ENCODE results near the gene TRABD2A. TPM values are rescaled to one million over a fixed set of nuclear protein-coding genes. Genes with fewer than 3 reads are reported as not detected.

Gene TRABD2A
- total RNA-seq, 2 donors from 2014 or later: 4.8 to 7.7 TPM

DNA sequence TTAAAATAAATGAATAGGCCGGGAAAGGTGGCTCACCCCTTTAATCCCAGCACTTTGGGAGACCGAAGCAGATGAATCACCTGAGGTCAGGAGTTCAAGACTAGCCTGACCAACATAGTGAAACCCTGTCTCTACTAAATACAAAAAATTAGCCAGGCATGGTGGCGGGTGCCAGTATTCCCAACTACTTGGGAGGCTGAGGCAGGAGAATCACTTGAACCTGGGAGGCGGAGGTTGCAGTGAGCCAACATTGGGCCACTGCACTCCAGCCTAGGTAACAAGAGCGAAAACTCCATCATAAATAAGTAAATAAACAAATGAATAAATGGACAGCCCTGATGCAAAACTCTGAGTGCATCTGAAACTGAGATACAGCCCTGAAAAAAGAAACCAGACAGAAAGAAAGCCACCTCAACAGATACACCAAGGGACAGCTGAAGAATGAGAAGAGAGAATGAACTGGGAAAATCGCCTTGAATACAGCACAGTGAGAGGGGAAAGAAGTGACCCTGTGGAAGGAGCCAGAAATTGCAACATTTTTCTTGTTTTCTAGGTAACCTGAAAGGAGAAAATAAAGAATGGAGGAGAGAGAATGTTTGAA lies 64.4 kb downstream of the TRABD2A start:
- TF ChIP-seq, protein P1, sequence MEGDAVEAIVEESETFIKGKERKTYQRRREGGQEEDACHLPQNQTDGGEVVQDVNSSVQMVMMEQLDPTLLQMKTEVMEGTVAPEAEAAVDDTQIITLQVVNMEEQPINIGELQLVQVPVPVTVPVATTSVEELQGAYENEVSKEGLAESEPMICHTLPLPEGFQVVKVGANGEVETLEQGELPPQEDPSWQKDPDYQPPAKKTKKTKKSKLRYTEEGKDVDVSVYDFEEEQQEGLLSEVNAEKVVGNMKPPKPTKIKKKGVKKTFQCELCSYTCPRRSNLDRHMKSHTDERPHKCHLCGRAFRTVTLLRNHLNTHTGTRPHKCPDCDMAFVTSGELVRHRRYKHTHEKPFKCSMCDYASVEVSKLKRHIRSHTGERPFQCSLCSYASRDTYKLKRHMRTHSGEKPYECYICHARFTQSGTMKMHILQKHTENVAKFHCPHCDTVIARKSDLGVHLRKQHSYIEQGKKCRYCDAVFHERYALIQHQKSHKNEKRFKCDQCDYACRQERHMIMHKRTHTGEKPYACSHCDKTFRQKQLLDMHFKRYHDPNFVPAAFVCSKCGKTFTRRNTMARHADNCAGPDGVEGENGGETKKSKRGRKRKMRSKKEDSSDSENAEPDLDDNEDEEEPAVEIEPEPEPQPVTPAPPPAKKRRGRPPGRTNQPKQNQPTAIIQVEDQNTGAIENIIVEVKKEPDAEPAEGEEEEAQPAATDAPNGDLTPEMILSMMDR (conservative IDR thresholded peaks at IDR 0.05): no peak
- no peaks in the 10 kb centered on the region for H3K27me3 Mint-ChIP-seq (ENCODE audit: insufficient read depth)
- H3K9me3 ChIP-seq (ENCODE audit: control insufficient read depth, low read length): no peaks in the 10 kb centered on the region

DNA sequence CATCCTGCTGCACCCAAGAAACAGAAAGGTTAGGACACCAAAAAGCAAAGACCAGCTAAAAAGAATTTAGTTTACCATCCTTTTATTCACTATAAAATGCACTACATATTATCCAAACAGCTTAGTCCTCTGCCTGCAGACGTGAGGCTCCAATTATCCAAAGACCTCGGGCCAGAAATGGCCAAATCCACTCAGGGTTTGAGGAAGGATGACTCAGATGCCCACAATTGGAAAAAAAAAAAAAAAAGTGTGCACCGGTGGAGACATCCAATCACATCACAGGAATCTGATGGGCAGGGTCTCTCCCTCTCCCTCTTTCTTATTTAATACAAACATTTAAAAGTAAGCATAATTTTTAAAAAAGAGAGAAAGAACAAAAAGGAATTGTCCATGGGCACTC lies 65.7 kb downstream of the TRABD2A start:
- H3K9me3 Mint-ChIP-seq: no peaks in the 10 kb centered on the region
- WGBS, 2 experiments (ENCODE audit: insufficient coverage in 1 of 2, insufficient read length in 1 of 2): 81 to 94% methylated on average over 2 of the region's 3 CpGs

More for the DNA sequence above, 64.4 kb downstream of the TRABD2A start:
- Histone ChIP-seq H3K9ac (ENCODE audit: extremely low read depth, low read length, poor library complexity, severe bottlenecking) (no peak overlapping the region), H3K4me1 (ENCODE audit: control insufficient read depth, insufficient read depth, low read length) (no peaks in the 10 kb centered on the region), H3K36me3 (ENCODE audit: control insufficient read depth, insufficient read depth, low read length) (no peaks in the 10 kb centered on the region), H3K27me3 (ENCODE audit: control insufficient read depth, insufficient read depth, low read length, poor library complexity, severe bottlenecking) (no peaks in the 10 kb centered on the region), H3K27ac (ENCODE audit: low read depth, low read length) (no peak overlapping the region), H3K4me3 (ENCODE audit: low read length) (no peak overlapping the region)
- no peaks in the 10 kb centered on the region for H3K4me1 Mint-ChIP-seq
- H3K36me3 Mint-ChIP-seq (ENCODE audit: low read depth): no peaks in the 10 kb centered on the region
- no peak overlapping the region for H3K27ac Mint-ChIP-seq
- H3K4me3 Mint-ChIP-seq: no peak overlapping the region
- no peaks in the 10 kb centered on the region for H3K9me3 Mint-ChIP-seq
- WGBS, 2 experiments (ENCODE audit: insufficient coverage in 1 of 2, insufficient read length in 1 of 2): 93% methylated on average over 2 to 6 of the region's 6 CpGs
- DNase-seq: no peak

DNA sequence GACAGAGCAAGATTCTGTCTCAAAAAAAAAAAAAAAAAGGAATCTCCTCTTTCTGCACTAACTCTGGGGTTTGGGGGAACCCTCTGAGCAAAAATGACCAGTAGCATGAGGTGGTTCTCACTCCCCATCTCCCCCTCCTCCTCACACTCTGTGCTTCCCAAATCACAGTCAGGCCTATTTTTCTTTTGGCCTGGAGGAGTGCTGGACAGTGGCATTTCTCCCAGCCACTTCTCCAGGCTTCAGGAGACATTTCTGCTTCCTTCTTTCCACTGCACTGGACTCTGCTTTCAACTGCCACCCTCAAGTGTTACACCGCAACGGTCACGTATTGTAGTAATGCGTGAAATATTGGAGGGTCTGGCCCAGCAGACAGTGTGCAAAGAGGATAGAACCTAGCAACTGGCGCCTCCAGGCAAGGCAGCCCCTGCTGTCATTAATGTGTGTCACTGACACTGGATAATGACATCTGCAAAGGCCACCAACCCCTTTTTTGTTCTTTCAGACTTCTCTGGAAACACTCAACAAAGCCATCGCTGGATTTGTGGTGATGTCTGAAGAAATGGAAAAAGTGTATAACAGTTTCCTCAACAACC lies 68.9 kb downstream of the TRABD2A start:
- Mint-ChIP-seq H3K27me3 (ENCODE audit: insufficient read depth) (no peaks in the 10 kb centered on the region), H3K36me3 (ENCODE audit: low read depth) (no peaks in the 10 kb centered on the region), H3K4me3 (no peak overlapping the region), H3K27ac (no peak overlapping the region), H3K9me3 (no peaks in the 10 kb centered on the region), H3K4me1 (no peaks in the 10 kb centered on the region)
- TF ChIP-seq, protein P1 (conservative IDR thresholded peaks at IDR 0.05): no peak
- H3K27me3 ChIP-seq (ENCODE audit: control insufficient read depth, insufficient read depth, low read length, poor library complexity, severe bottlenecking): no peaks in the 10 kb centered on the region
- H3K9ac ChIP-seq (ENCODE audit: extremely low read depth, low read length, poor library complexity, severe bottlenecking): no peak overlapping the region
- 93 to 95% methylated on average over 5 to 6 of the region's 6 CpGs for WGBS, 2 experiments (ENCODE audit: insufficient coverage in 1 of 2, insufficient read length in 1 of 2)
- no peaks in the 10 kb centered on the region for H3K4me1 ChIP-seq (ENCODE audit: control insufficient read depth, insufficient read depth, low read length)
- no peak for DNase-seq
- no peaks in the 10 kb centered on the region for H3K9me3 ChIP-seq (ENCODE audit: control insufficient read depth, low read length)
- H3K27ac ChIP-seq (ENCODE audit: low read depth, low read length): no peak overlapping the region
- no peak overlapping the region for H3K4me3 ChIP-seq (ENCODE audit: low read length)
- H3K36me3 ChIP-seq (ENCODE audit: control insufficient read depth, insufficient read depth, low read length): no peaks in the 10 kb centered on the region

More for the DNA sequence above, 65.7 kb downstream of the TRABD2A start:
- Histone ChIP-seq H3K4me3 (ENCODE audit: low read length) (no peak overlapping the region), H3K9ac (ENCODE audit: extremely low read depth, low read length, poor library complexity, severe bottlenecking) (no peak overlapping the region), H3K36me3 (ENCODE audit: control insufficient read depth, insufficient read depth, low read length) (no peaks in the 10 kb centered on the region), H3K27me3 (ENCODE audit: control insufficient read depth, insufficient read depth, low read length, poor library complexity, severe bottlenecking) (no peaks in the 10 kb centered on the region), H3K4me1 (ENCODE audit: control insufficient read depth, insufficient read depth, low read length) (no peaks in the 10 kb centered on the region), H3K27ac (ENCODE audit: low read depth, low read length) (no peak overlapping the region), H3K9me3 (ENCODE audit: control insufficient read depth, low read length) (no peaks in the 10 kb centered on the region)
- TF ChIP-seq, protein P1 (conservative IDR thresholded peaks at IDR 0.05): no peak
- Mint-ChIP-seq H3K4me3 (no peak overlapping the region), H3K36me3 (ENCODE audit: low read depth) (no peaks in the 10 kb centered on the region), H3K27ac (no peak overlapping the region), H3K4me1 (no peaks in the 10 kb centered on the region), H3K27me3 (ENCODE audit: insufficient read depth) (no peaks in the 10 kb centered on the region)
- no peak for DNase-seq

All from endodermal cell (in vitro differentiated cells).